ENCODE results near the gene SLC4A1.
A peak's percentile ranks its signal among the peaks of the same experiment; 100 is the strongest.

The SLC4A1 gene

GRCh38 chr17:44249501-44250246, 18.3 kb downstream of the SLC4A1 start:
- Histone ChIP-seq H3K4me2 (ENCODE audit: insufficient read depth, low read length, poor library complexity, severe bottlenecking) (no peak overlapping the region), H2BK15ac (ENCODE audit: low read length) (peak overlapping the region; percentile 38), H3K9me3 (replicated peaks in 1 of 2; ENCODE audit: control insufficient read depth in 2 of 2, insufficient read depth in 1 of 2, low read depth in 1 of 2, low read length in 2 of 2) (peaks cover 0 to 2% of the 10 kb centered on the region in 2 donors), H3K23ac (ENCODE audit: low read depth, low read length, poor library complexity) (peak overlapping the region; percentile 29), H2BK5ac (ENCODE audit: low read length) (no peak overlapping the region), H4K8ac (ENCODE audit: low read depth, low read length) (no peak overlapping the region), H2AK5ac (ENCODE audit: low read depth, low read length) (peak overlapping the region; percentile 74), H4K91ac (ENCODE audit: low read depth, low read length, poor library complexity) (no peak overlapping the region), H3K14ac (ENCODE audit: low read length) (no peak overlapping the region), H3K27me3 (ENCODE audit: control insufficient read depth in 3 of 3, insufficient read depth in 3 of 3, low read depth in 1 of 3, low read length in 3 of 3) (peaks cover 0 to 43% (median 0%) of the 10 kb centered on the region in 3 experiments), H3K9ac (ENCODE audit: low read depth, low read length, poor library complexity) (peak overlapping the region; percentile 32), H3K18ac (ENCODE audit: low read length) (no peak overlapping the region), H3K36me3 (replicated peaks in 1 of 2; ENCODE audit: control insufficient read depth in 2 of 2, insufficient read depth in 2 of 2, low read length in 2 of 2) (no peaks in the 10 kb centered on the region), H3K4me1 (ENCODE audit: control insufficient read depth in 2 of 2, insufficient read depth in 1 of 2, low read depth in 1 of 2, low read length in 2 of 2) (peaks cover 0 to 7% of the 10 kb centered on the region in 2 donors), H3K4me3 (ENCODE audit: low read length in 2 of 2) (no peak overlapping the region), H3K79me1 (ENCODE audit: low read depth, low read length) (no peaks in the 10 kb centered on the region), H3K4ac (ENCODE audit: low read length) (no peak overlapping the region), H3K27ac (replicated peaks; ENCODE audit: low read length) (no peak overlapping the region), H2BK12ac (ENCODE audit: low read length) (no peak overlapping the region), H2AFZ (ENCODE audit: low read length) (no peak overlapping the region), H2BK120ac (ENCODE audit: low read depth, low read length) (no peak overlapping the region)
- no CpG with 5 or more reads among the region's 9 CpGs for WGBS, 2 donors (ENCODE audit: extremely low coverage in 2 of 2, insufficient read length in 2 of 2, insufficient replicate concordance in 1 of 2)
- DNase-seq (ENCODE audit: low spot score): no peak

GRCh38 chr17:44247876-44248736, 19.8 kb downstream of the SLC4A1 start:
- H3K14ac ChIP-seq (ENCODE audit: low read length): no peak overlapping the region
- H3K4me1 ChIP-seq (ENCODE audit: control insufficient read depth in 2 of 2, insufficient read depth in 1 of 2, low read depth in 1 of 2, low read length in 2 of 2): peaks cover 0 to 7% of the 10 kb centered on the region in 2 donors
- no peak overlapping the region for H2AFZ ChIP-seq (ENCODE audit: low read length)
- no peaks in the 10 kb centered on the region for H3K36me3 ChIP-seq (replicated peaks in 1 of 2; ENCODE audit: control insufficient read depth in 2 of 2, insufficient read depth in 2 of 2, low read length in 2 of 2)
- no peak overlapping the region for H3K4me2 ChIP-seq (ENCODE audit: insufficient read depth, low read length, poor library complexity, severe bottlenecking)
- DNase-seq (ENCODE audit: low spot score): no peak
- H3K9me3 ChIP-seq (replicated peaks in 1 of 2; ENCODE audit: control insufficient read depth in 2 of 2, insufficient read depth in 1 of 2, low read depth in 1 of 2, low read length in 2 of 2): peaks cover 0 to 2% of the 10 kb centered on the region in 2 donors
- no peak overlapping the region for H3K23ac ChIP-seq (ENCODE audit: low read depth, low read length, poor library complexity)
- H3K18ac ChIP-seq (ENCODE audit: low read length): peak overlapping the region; percentile 56
- no peak overlapping the region for H3K27ac ChIP-seq (replicated peaks; ENCODE audit: low read length)
- H3K4ac ChIP-seq (ENCODE audit: low read length): peak overlapping the region; percentile 81
- peak overlapping the region; percentile 54 for H2BK12ac ChIP-seq (ENCODE audit: low read length)
- H4K8ac ChIP-seq (ENCODE audit: low read depth, low read length): no peak overlapping the region
- H3K4me3 ChIP-seq (ENCODE audit: low read length in 2 of 2): no peak overlapping the region
- H2AK5ac ChIP-seq (ENCODE audit: low read depth, low read length): peak overlapping the region; percentile 14
- no CpG with 5 or more reads among the region's 10 CpGs for WGBS, 2 donors (ENCODE audit: extremely low coverage in 2 of 2, insufficient read length in 2 of 2, insufficient replicate concordance in 1 of 2)
- H2BK15ac ChIP-seq (ENCODE audit: low read length): peak overlapping the region; percentile 54
- no peak overlapping the region for H2BK120ac ChIP-seq (ENCODE audit: low read depth, low read length)
- H4K91ac ChIP-seq (ENCODE audit: low read depth, low read length, poor library complexity): no peak overlapping the region
- H2BK5ac ChIP-seq (ENCODE audit: low read length): no peak overlapping the region
- peaks cover 0 to 39% (median 0%) of the 10 kb centered on the region in 3 experiments for H3K27me3 ChIP-seq (ENCODE audit: control insufficient read depth in 3 of 3, insufficient read depth in 3 of 3, low read depth in 1 of 3, low read length in 3 of 3)
- no peak overlapping the region for H3K9ac ChIP-seq (ENCODE audit: low read depth, low read length, poor library complexity)
- no peaks in the 10 kb centered on the region for H3K79me1 ChIP-seq (ENCODE audit: low read depth, low read length)

GRCh38 chr17:44247440-44247841, 20.5 kb downstream of the SLC4A1 start:
- H3K18ac ChIP-seq (ENCODE audit: low read length): peak overlapping the region; percentile 11
- H3K27ac ChIP-seq (replicated peaks; ENCODE audit: low read length): no peak overlapping the region
- H2AFZ ChIP-seq (ENCODE audit: low read length): peak overlapping the region; percentile 52
- H3K79me1 ChIP-seq (ENCODE audit: low read depth, low read length): no peaks in the 10 kb centered on the region
- no peak overlapping the region for H2AK5ac ChIP-seq (ENCODE audit: low read depth, low read length)
- no peak overlapping the region for H2BK5ac ChIP-seq (ENCODE audit: low read length)
- no peaks in the 10 kb centered on the region for H3K36me3 ChIP-seq (replicated peaks in 1 of 2; ENCODE audit: control insufficient read depth in 2 of 2, insufficient read depth in 2 of 2, low read length in 2 of 2)
- H3K9ac ChIP-seq (ENCODE audit: low read depth, low read length, poor library complexity): no peak overlapping the region
- H3K4me3 ChIP-seq (ENCODE audit: low read length in 2 of 2): no peak overlapping the region
- no peak overlapping the region for H2BK12ac ChIP-seq (ENCODE audit: low read length)
- no peak overlapping the region for H4K8ac ChIP-seq (ENCODE audit: low read depth, low read length)
- peaks cover 0 to 39% (median 0%) of the 10 kb centered on the region in 3 experiments for H3K27me3 ChIP-seq (ENCODE audit: control insufficient read depth in 3 of 3, insufficient read depth in 3 of 3, low read depth in 1 of 3, low read length in 3 of 3)
- peaks cover 0 to 7% of the 10 kb centered on the region in 2 donors for H3K4me1 ChIP-seq (ENCODE audit: control insufficient read depth in 2 of 2, insufficient read depth in 1 of 2, low read depth in 1 of 2, low read length in 2 of 2)
- H3K9me3 ChIP-seq (replicated peaks in 1 of 2; ENCODE audit: control insufficient read depth in 2 of 2, insufficient read depth in 1 of 2, low read depth in 1 of 2, low read length in 2 of 2): peaks cover 0 to 2% of the 10 kb centered on the region in 2 donors
- no CpG with 5 or more reads among the region's 7 CpGs for WGBS, 2 donors (ENCODE audit: extremely low coverage in 2 of 2, insufficient read length in 2 of 2, insufficient replicate concordance in 1 of 2)
- no peak overlapping the region for H3K4me2 ChIP-seq (ENCODE audit: insufficient read depth, low read length, poor library complexity, severe bottlenecking)
- no peak overlapping the region for H3K4ac ChIP-seq (ENCODE audit: low read length)
- no peak overlapping the region for H3K14ac ChIP-seq (ENCODE audit: low read length)
- no peak overlapping the region for H2BK120ac ChIP-seq (ENCODE audit: low read depth, low read length)
- H4K91ac ChIP-seq (ENCODE audit: low read depth, low read length, poor library complexity): no peak overlapping the region
- DNase-seq (ENCODE audit: low spot score): no peak
- H3K23ac ChIP-seq (ENCODE audit: low read depth, low read length, poor library complexity): no peak overlapping the region
- peak overlapping the region; percentile 54 for H2BK15ac ChIP-seq (ENCODE audit: low read length)

- DNase-seq (ENCODE audit: low spot score): no peak
- Histone ChIP-seq H3K79me1 (ENCODE audit: low read depth, low read length) (no peaks in the 10 kb centered on the region), H3K14ac (ENCODE audit: low read length) (no peak overlapping the region), H4K91ac (ENCODE audit: low read depth, low read length, poor library complexity) (no peak overlapping the region), H3K4me1 (ENCODE audit: control insufficient read depth in 2 of 2, insufficient read depth in 1 of 2, low read depth in 1 of 2, low read length in 2 of 2) (peaks cover 0 to 2% of the 10 kb centered on the region in 2 donors), H2AK5ac (ENCODE audit: low read depth, low read length) (no peak overlapping the region), H2BK5ac (ENCODE audit: low read length) (no peak overlapping the region), H2BK15ac (ENCODE audit: low read length) (no peak overlapping the region), H3K4ac (ENCODE audit: low read length) (no peak overlapping the region), H2BK12ac (ENCODE audit: low read length) (no peak overlapping the region), H3K18ac (ENCODE audit: low read length) (no peak overlapping the region), H3K4me2 (ENCODE audit: insufficient read depth, low read length, poor library complexity, severe bottlenecking) (no peak overlapping the region), H3K4me3 (ENCODE audit: low read length in 2 of 2) (no peak overlapping the region), H3K36me3 (replicated peaks in 1 of 2; ENCODE audit: control insufficient read depth in 2 of 2, insufficient read depth in 2 of 2, low read length in 2 of 2) (no peaks in the 10 kb centered on the region), H3K9ac (ENCODE audit: low read depth, low read length, poor library complexity) (no peak overlapping the region), H3K27me3 (ENCODE audit: control insufficient read depth in 3 of 3, insufficient read depth in 3 of 3, low read depth in 1 of 3, low read length in 3 of 3) (peaks cover 0 to 4% (median 0%) of the 10 kb centered on the region in 3 experiments), H3K27ac (replicated peaks; ENCODE audit: low read length) (no peak overlapping the region), H2BK120ac (ENCODE audit: low read depth, low read length) (no peak overlapping the region), H4K8ac (ENCODE audit: low read depth, low read length) (no peak overlapping the region), H3K9me3 (replicated peaks in 1 of 2; ENCODE audit: control insufficient read depth in 2 of 2, insufficient read depth in 1 of 2, low read depth in 1 of 2, low read length in 2 of 2) (peaks cover 0 to 4% of the 10 kb centered on the region in 2 donors), H3K23ac (ENCODE audit: low read depth, low read length, poor library complexity) (no peak overlapping the region), H2AFZ (ENCODE audit: low read length) (no peak overlapping the region)
- WGBS, 2 donors (ENCODE audit: extremely low coverage in 2 of 2, insufficient read length in 2 of 2, insufficient replicate concordance in 1 of 2): no CpG with 5 or more reads among the region's 6 CpGs
Measured at GRCh38 chr17:44241106-44241624, 26.8 kb downstream of the SLC4A1 start.
